Measurements from ENCODE around the gene ZNF48. TPM values are rescaled to one million over a fixed set of nuclear protein-coding genes. Genes with fewer than 3 reads are reported as not detected.

ZNF48 gene
- total and polyA plus RNA-seq, 11 donors: 3.1 to 11.0 (median 5.9) TPM

GRCh38 chr16:30379158-30379783, 15.9 kb upstream of the ZNF48 start:
- ATAC-seq (no peak), DNase-seq (no peak)
- intact Hi-C loops (cut with DNase I): loop anchor here in 3 of 10 donors (2.0 kb wide), 2 partner anchors 16 to 28 kb away; partner anchors contain the start of genes ZNF48 (in 2 of the 3) and ZNF771 (in 1 of the 3)
- Histone ChIP-seq H3K27ac (peak overlapping the region; percentile 71 to 100 (median 99)), H3K27me3 (no peaks in the 10 kb centered on the region), H3K4me1 (peaks cover 0 to 45% (median 15%) of the 10 kb centered on the region in 12 donors), H3K9me3 (no peaks in the 10 kb centered on the region), H3K4me3 (peak overlapping the region; percentile 63 to 82 (median 70)), H3K36me3 (no peaks in the 10 kb centered on the region)
- 28 to 64% (median 48%) methylated on average over 14 to 27 of the region's 27 CpGs for WGBS, 4 donors
- TF ChIP-seq POLR2A (IDR thresholded peaks at IDR 0.05): no peak
- no peak for TF ChIP-seq CTCF (IDR thresholded peaks at IDR 0.05)

- Histone ChIP-seq H3K27me3 (no peaks in the 10 kb centered on the region), H3K27ac (no peak overlapping the region), H3K9me3 (no peaks in the 10 kb centered on the region), H3K36me3 (no peaks in the 10 kb centered on the region), H3K4me1 (peaks cover 0 to 45% (median 15%) of the 10 kb centered on the region in 12 donors), H3K4me3 (no peak overlapping the region)
- WGBS, 4 donors: 90 to 95% (median 92%) methylated on average over 4 of the region's 4 CpGs
- intact Hi-C loops (cut with DNase I): no loop called here
- TF ChIP-seq CTCF (IDR thresholded peaks at IDR 0.05) (no peak), POLR2A (IDR thresholded peaks at IDR 0.05) (no peak)
- no peak for DNase-seq
- ATAC-seq: no peak
These were observed 15.0 kb upstream of the ZNF48 start for GRCh38 chr16:30380072-30380802.

GRCh38 chr16:30380803-30381208, 14.4 kb upstream of the ZNF48 start:
- no peaks in the 10 kb centered on the region for H3K9me3 ChIP-seq
- ATAC-seq (no peak), DNase-seq (no peak)
- H3K4me3 ChIP-seq: peak overlapping the region in 1 of 12 donors; percentile 54
- no peaks in the 10 kb centered on the region for H3K36me3 ChIP-seq
- intact Hi-C loops (cut with DNase I): no loop called here
- 67 to 83% (median 72%) methylated on average over 4 to 6 of the region's 6 CpGs for WGBS, 4 donors
- peak overlapping the region in 1 of 12 donors; percentile 76 for H3K27ac ChIP-seq
- TF ChIP-seq POLR2A (IDR thresholded peaks at IDR 0.05) (no peak), CTCF (IDR thresholded peaks at IDR 0.05) (no peak)
- no peaks in the 10 kb centered on the region for H3K27me3 ChIP-seq
- peaks cover 0 to 45% (median 15%) of the 10 kb centered on the region in 12 donors for H3K4me1 ChIP-seq

GRCh38 chr16:30381291-30382041, 13.8 kb upstream of the ZNF48 start:
- no peaks in the 10 kb centered on the region for H3K9me3 ChIP-seq
- H3K36me3 ChIP-seq: no peaks in the 10 kb centered on the region
- no peaks in the 10 kb centered on the region for H3K27me3 ChIP-seq
- H3K4me1 ChIP-seq: peaks cover 0 to 45% (median 15%) of the 10 kb centered on the region in 12 donors
- DNase-seq: peak in 1 of 5 donors; percentile 31
- peak overlapping the region in 1 of 12 donors; percentile 76 for H3K27ac ChIP-seq
- H3K4me3 ChIP-seq: peak overlapping the region in 1 of 12 donors; percentile 54
- intact Hi-C loops (cut with DNase I): no loop called here
- ATAC-seq: no peak
- 79 to 85% (median 85%) methylated on average over 13 of the region's 13 CpGs for WGBS, 4 donors
- TF ChIP-seq CTCF (IDR thresholded peaks at IDR 0.05) (no peak), POLR2A (IDR thresholded peaks at IDR 0.05) (no peak)

All from heart left ventricle (tissue), 16 donors.